Fibroblast of mammary gland (primary cell): ENCODE results near the gene RASGRP3.

Experiments used
- DNase-seq: peaks from one replicate; pipeline ENCODE4 v3.0.0-alpha.2; 2010; ENCODE audit warnings: low read depth
- H3K4me3 ChIP-seq: 2 replicates; pipeline ENCODE4 v1.5.1; 2011; ENCODE audit warnings: low read depth, mild to moderate bottlenecking, low read length, moderate library complexity; ENCODE audit not compliant: control insufficient read depth
- TF ChIP-seq, protein P1 (sequence below): conservative IDR thresholded peaks from 2 replicates; pipeline ENCODE4 v1.5.1; 2011; ENCODE audit warnings: low read depth, low read length, inconsistent platforms; ENCODE audit not compliant: control insufficient read depth, insufficient read depth

Gene RASGRP3

DNA sequence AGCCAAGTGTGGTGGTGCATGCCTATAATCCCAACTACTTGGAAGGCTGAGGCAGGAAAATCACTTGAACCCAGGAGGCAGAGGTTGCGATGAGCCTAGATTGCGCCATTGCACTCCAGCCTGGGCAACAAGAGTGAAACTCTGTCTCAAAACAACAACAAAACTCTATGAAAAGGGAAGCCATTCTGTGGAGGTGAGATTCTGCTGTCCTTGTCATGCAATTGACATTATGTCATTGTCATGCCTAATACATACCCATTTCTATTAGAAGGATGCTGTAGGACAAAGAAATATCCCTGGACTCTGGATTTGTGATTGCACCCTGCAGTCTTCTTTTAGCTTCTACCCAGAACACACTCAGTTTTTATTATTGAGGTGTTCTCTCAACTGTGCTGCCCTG lies 8.6 kb downstream of the RASGRP3 start:
- H3K4me3 ChIP-seq = no peak overlapping the region
- DNase-seq = no peak
- TF ChIP-seq, protein P1, sequence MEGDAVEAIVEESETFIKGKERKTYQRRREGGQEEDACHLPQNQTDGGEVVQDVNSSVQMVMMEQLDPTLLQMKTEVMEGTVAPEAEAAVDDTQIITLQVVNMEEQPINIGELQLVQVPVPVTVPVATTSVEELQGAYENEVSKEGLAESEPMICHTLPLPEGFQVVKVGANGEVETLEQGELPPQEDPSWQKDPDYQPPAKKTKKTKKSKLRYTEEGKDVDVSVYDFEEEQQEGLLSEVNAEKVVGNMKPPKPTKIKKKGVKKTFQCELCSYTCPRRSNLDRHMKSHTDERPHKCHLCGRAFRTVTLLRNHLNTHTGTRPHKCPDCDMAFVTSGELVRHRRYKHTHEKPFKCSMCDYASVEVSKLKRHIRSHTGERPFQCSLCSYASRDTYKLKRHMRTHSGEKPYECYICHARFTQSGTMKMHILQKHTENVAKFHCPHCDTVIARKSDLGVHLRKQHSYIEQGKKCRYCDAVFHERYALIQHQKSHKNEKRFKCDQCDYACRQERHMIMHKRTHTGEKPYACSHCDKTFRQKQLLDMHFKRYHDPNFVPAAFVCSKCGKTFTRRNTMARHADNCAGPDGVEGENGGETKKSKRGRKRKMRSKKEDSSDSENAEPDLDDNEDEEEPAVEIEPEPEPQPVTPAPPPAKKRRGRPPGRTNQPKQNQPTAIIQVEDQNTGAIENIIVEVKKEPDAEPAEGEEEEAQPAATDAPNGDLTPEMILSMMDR = no peak

DNA sequence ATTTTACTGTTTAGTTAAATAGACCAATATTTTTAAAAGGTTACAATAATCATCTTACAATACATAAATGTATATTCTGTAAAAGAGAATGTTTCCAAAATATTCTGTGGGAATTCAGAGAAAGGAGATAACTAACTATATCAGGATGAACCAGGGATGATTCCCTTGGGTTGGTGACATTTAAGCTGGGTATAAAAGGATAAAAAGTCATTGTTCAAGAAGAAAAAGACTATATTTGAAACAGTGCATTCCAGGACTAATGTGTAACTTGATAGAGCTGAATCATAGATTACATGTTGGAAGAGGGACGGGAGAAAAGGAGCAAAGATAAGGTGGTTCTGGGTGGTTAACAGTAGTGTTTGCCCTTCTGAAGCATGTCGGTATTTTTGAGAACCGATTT lies 10.1 kb downstream of the RASGRP3 start:
- no peak for DNase-seq
- TF ChIP-seq, protein P1 = no peak
- no peak overlapping the region for H3K4me3 ChIP-seq

DNA sequence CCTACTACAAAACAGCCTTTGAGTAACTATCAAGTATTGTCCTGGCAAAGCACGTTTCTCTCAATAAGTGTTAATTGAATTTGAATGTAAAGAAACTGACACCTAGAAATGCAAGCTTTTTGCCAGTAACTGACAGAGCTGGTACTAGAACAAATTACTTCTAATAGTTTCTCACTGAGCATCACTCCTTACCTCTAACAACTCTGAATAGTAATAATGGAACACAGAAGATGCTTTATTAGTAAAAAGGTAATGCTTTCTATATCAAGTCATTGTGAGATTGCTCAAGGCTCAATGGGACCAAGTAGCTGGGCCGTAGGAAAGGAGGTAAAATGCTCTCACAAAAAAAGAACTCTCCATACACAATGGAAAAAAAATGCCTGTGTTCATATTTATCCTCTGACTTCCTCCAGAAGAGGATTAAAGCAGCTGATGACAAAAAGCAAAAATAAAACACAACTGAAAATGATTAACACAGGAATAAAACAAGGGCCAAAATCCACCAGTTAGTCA lies 11.8 kb downstream of the RASGRP3 start:
- TF ChIP-seq, protein P1 = no peak
- no peak for DNase-seq
- no peak overlapping the region for H3K4me3 ChIP-seq

DNA sequence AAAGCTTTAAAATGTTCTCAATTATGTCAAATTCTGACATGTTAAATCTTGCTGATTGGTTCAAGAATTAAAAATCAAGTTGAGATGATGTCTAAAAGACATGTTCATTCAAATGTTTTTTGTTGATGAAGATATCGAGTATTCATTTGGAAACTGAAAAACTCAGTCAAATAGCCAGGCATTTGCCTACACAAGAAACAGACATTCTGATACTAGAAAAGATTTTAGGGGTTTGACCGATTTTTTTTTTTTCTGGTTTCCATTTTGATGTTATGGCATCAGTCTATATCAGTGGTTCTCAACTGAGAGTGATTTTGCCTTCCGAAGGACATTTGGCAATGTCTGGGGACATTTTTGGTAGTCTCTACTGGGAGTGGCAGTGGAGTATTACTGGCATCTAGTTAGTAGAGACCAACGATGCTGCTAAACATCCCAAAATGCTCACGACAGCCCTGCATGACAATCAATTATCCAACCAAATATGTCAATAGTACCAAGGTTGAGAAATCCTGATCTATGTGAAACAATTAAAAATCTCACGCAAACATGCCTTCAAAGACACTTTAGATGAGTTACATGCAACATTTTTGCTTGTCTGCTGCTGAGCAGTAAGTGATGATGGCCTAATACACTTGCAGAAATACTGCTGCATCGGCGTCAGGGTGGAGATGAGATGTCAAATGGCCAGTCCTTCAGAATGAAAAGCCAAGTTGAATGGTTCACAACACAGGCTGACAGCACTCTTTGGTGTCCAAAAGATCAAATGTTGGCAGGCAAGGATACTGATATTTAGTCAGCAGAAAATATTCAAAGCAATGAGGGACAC lies 12.5 kb downstream of the RASGRP3 start:
- TF ChIP-seq, protein P1 = no peak
- no peak for DNase-seq
- no peak overlapping the region for H3K4me3 ChIP-seq

DNA sequence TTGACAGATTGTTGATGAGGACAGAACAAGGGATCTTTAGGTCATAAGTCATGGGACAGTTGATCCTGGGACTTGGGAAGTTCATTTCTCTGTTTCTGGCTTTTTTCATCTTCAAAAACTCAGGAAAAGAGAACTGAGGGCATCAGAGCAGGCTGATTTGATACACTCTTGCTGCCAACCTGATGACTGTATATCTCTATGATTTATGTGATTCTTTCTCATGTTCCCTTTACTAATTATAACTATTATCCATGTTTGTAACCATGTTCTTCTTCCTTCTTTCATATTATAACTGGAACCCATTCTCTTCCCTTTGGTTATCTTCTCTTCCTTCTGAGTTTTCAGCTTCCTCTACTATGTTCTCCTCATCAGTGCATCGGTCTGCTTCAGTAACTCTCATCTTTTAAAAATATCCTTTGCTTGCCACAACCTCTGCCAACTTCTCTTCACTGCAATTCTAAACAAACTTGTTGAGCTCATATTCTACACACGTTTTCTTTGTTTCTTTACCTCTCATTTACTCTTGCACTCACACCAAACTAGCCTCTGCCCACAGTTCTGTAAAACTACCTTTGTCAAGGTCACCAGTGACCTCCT lies 13.5 kb downstream of the RASGRP3 start:
- no peak for DNase-seq
- H3K4me3 ChIP-seq = no peak overlapping the region
- TF ChIP-seq, protein P1 = no peak

DNA sequence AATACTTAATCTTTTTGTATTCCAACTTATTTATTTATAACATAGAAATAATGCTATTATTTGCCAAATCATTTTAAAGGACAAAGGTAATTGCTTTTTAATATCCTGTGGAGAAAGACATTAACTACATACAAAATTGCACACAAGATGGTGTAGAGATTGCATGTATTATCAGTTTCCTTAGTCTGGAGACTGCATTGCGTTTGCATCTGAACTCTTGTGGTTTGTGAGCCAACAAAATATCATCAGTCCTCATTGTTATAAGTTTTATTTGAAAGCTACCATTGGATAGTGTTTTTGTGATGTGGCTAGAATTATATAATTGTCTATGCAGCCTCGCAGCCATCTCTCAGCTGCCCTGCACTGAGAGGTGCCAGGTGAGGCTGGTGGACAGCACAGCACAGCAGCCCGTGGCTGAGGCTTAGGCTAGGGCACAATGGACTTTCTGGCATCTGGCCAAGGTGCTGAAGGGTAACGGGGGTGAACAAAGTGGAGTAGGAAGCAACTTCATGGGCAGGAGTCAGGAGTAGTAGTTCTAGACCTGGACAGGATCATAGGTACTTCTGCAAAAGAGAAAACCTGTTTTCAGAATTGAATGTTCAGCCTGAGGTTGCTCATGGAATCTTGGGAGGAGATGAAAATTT lies 15.1 kb downstream of the RASGRP3 start:
- TF ChIP-seq, protein P1 = no peak
- H3K4me3 ChIP-seq = no peak overlapping the region
- DNase-seq = no peak
